ENCODE measurements around the gene SLC39A9. TPM values are rescaled to one million over a fixed set of nuclear protein-coding genes. Genes with fewer than 3 reads are reported as not detected.
"Not testable (repeated sequence)": the region's sequence is repeated elsewhere in the genome, so short reads cannot be mapped to it uniquely, and the experiment has no call there.

Gene SLC39A9
- total RNA-seq, 2 experiments from 2014 or later = 39.8 to 40.5 TPM

GRCh38 chr14:69408331-69408960 is 10.0 kb downstream of the SLC39A9 start:
- Mint-ChIP-seq H3K4me3 (no peak overlapping the region), H3K27me3 (no peaks in the 10 kb centered on the region), H3K27ac (no peak overlapping the region), H3K36me3 (peaks cover 10% of the 10 kb centered on the region), H3K9me3 (no peaks in the 10 kb centered on the region), H3K4me1 (peaks cover 5% of the 10 kb centered on the region)
- ATAC-seq (ENCODE audit: low read depth) (no peak), DNase-seq (no peak)
- POLR2A ChIA-PET = no interaction called here

- POLR2A ChIA-PET = interaction anchor here (1.2 kb wide), 1 partner anchor 10 kb away, joined by 4 read pairs; no protein-coding TSS in a partner anchor
- H3K27me3 Mint-ChIP-seq = no peaks in the 10 kb centered on the region
- no peak for DNase-seq
- ATAC-seq (ENCODE audit: low read depth) = no peak
- H3K9me3 Mint-ChIP-seq = peaks cover 11% of the 10 kb centered on the region
- H3K27ac Mint-ChIP-seq = no peak overlapping the region
- H3K4me3 Mint-ChIP-seq = no peak overlapping the region
- peaks cover 2% of the 10 kb centered on the region for H3K4me1 Mint-ChIP-seq
- H3K36me3 Mint-ChIP-seq = peaks cover 17% of the 10 kb centered on the region
Observed at GRCh38 chr14:69413483-69413882, 15.0 kb downstream of the SLC39A9 start.

DNA sequence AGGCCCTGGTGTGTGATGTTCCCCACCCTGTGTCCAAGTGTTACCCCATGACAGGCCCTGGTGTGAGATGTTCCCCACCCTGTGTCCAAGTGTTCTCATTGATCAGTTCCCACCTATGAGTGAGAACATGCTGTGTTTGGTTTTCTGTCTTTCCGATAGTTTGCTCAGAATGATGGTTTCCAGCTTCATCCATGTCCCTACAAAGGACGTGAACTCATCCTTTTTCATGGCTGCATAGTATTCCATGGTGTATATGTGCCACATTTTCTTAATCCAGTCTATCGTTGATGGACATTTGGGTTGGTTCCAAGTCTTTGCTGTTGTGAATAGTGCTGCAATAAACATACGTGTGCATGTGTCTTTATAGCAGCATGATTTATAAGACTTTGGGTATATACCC is 17.6 kb downstream of the SLC39A9 start:
- H3K27ac Mint-ChIP-seq; ATAC-seq (ENCODE audit: low read depth); H3K4me3 Mint-ChIP-seq; POLR2A ChIA-PET; DNase-seq; H3K27me3 Mint-ChIP-seq: not testable (repeated sequence)
- Mint-ChIP-seq H3K9me3 (peaks cover 11% of the 10 kb centered on the region), H3K36me3 (peaks cover 27% of the 10 kb centered on the region), H3K4me1 (peaks cover 18% of the 10 kb centered on the region)

DNA sequence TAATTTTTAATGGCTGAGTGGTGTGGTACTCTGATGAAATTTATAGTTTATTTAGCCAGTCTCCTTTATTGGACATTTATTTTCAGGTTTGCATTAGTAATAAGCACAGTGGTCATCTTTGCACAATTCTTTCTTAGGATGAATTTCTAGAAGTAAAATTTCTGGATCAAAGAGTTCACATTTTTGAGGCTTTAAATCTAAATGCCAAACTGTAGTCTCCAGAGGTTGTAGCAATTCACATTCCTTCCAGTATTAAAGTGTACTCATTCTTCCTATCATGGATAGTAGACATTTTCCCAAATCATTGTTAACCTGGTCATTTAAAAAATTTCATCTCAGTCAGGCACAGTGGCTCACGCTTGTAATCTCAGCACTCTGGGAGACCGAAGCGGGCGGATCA is 24.8 kb downstream of the SLC39A9 start:
- Mint-ChIP-seq H3K4me1 (peaks cover 22% of the 10 kb centered on the region), H3K4me3 (no peak overlapping the region), H3K9me3 (no peaks in the 10 kb centered on the region), H3K36me3 (peaks cover 35% of the 10 kb centered on the region), H3K27me3 (no peaks in the 10 kb centered on the region), H3K27ac (no peak overlapping the region)
- ATAC-seq (ENCODE audit: low read depth) (no peak), DNase-seq (no peak)
- POLR2A ChIA-PET = no interaction called here

DNA sequence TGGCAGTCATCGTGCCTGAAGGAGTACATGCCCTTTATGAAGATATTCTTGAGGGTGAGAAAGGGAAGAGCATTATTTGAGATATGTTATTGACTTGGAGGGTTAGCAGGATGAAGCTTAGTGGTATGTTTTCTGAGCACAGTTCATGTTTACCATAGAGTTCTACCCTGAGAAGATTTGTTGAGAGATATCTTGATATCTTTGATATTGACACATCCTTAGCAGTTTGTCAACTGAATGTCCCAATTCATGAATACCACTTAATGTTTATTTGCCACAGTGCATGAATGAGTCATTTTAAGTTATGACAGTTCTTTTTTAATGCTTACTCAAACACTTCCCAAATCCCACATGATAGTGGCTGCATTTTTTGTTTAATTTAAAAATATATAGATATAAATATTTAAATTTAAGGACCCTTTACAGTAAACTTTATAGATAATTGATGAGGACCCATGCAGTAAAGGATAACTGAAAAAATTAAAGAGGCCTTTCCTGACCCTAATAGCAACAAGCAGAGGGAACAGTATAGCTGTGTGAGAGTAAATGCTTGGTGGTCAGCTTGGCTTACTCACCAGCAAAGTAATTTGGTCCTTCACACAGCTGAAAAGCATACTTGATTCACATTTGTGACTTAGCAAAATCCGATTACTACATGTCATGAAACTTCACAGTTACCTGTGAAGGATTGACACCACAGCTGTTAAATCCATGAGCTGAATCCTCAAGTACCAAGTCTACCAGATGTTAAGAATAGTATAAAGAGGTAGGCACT is 25.8 kb downstream of the SLC39A9 start:
- H3K36me3 Mint-ChIP-seq = peaks cover 31% of the 10 kb centered on the region
- H3K27ac Mint-ChIP-seq = no peak overlapping the region
- no peak overlapping the region for H3K4me3 Mint-ChIP-seq
- POLR2A ChIA-PET = no interaction called here
- no peaks in the 10 kb centered on the region for H3K27me3 Mint-ChIP-seq
- no peak for ATAC-seq (ENCODE audit: low read depth)
- H3K4me1 Mint-ChIP-seq = peaks cover 18% of the 10 kb centered on the region
- no peaks in the 10 kb centered on the region for H3K9me3 Mint-ChIP-seq
- DNase-seq = no peak

- Mint-ChIP-seq H3K4me3 (no peak overlapping the region), H3K9me3 (no peaks in the 10 kb centered on the region), H3K4me1 (peaks cover 4% of the 10 kb centered on the region), H3K36me3 (peaks cover 35% of the 10 kb centered on the region), H3K27me3 (no peaks in the 10 kb centered on the region), H3K27ac (no peak overlapping the region)
- no peak for ATAC-seq (ENCODE audit: low read depth)
- DNase-seq = no peak
- POLR2A ChIA-PET = interaction anchor here (0.7 kb wide), 1 partner anchor 30 kb away, joined by 4 read pairs; the partner anchor contains the start of genes ERH and SLC39A9
Observed at GRCh38 chr14:69427596-69427995, 29.1 kb downstream of the SLC39A9 start.

- no peak overlapping the region for H3K4me3 Mint-ChIP-seq
- peaks cover 35% of the 10 kb centered on the region for H3K36me3 Mint-ChIP-seq
- ATAC-seq (ENCODE audit: low read depth) = no peak
- POLR2A ChIA-PET = no interaction called here
- DNase-seq = no peak
- peaks cover 4% of the 10 kb centered on the region for H3K4me1 Mint-ChIP-seq
- H3K27me3 Mint-ChIP-seq = no peaks in the 10 kb centered on the region
- H3K9me3 Mint-ChIP-seq = no peaks in the 10 kb centered on the region
- H3K27ac Mint-ChIP-seq = no peak overlapping the region
Observed at GRCh38 chr14:69428289-69428998, 30.0 kb downstream of the SLC39A9 start.

GRCh38 chr14:69429643-69430042 is 31.2 kb downstream of the SLC39A9 start:
- no peaks in the 10 kb centered on the region for H3K27me3 Mint-ChIP-seq
- no peak overlapping the region for H3K4me3 Mint-ChIP-seq
- ATAC-seq (ENCODE audit: low read depth) = no peak
- DNase-seq = no peak
- peaks cover 2% of the 10 kb centered on the region for H3K4me1 Mint-ChIP-seq
- no peaks in the 10 kb centered on the region for H3K9me3 Mint-ChIP-seq
- POLR2A ChIA-PET = no interaction called here
- H3K27ac Mint-ChIP-seq = no peak overlapping the region
- peaks cover 30% of the 10 kb centered on the region for H3K36me3 Mint-ChIP-seq

DNA sequence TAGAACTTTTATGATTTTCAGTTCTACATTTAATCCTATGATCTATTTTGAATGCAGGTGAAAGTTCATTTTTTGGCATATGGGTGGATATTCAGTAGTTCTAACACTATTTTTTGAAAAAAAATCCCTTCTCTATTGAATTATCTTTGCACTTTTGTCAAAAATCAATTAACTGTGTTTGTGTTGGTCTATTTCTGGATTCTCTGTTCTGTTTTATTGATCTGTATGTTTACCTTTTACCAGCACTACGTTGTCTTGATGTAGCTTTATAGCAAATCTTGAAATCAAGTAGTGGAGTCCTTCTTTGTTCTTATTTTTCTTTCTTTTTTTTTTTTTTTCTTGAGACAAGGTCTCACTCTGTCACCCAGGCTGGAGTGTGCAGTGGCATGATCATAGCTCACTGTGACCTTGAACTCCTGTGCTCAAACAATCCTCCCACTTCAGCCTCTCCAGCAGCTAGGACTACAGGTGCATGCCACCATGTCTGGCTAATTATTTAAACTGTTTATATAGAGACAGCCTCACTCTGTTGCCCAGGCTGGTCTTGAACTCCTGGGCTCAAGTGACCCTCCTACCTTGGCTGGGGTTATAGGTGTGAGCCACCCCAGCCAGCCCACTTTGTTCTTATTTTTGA is 31.9 kb downstream of the SLC39A9 start:
- Mint-ChIP-seq H3K27me3 (no peaks in the 10 kb centered on the region), H3K9me3 (no peaks in the 10 kb centered on the region), H3K4me1 (peaks cover 3% of the 10 kb centered on the region), H3K4me3 (no peak overlapping the region), H3K27ac (no peak overlapping the region), H3K36me3 (peaks cover 24% of the 10 kb centered on the region)
- DNase-seq = no peak
- no peak for ATAC-seq (ENCODE audit: low read depth)
- POLR2A ChIA-PET = no interaction called here

GRCh38 chr14:69432364-69432763 is 33.9 kb downstream of the SLC39A9 start:
- Mint-ChIP-seq H3K36me3 (peaks cover 21% of the 10 kb centered on the region), H3K4me1 (peaks cover 3% of the 10 kb centered on the region), H3K27ac (no peak overlapping the region), H3K4me3 (no peak overlapping the region), H3K9me3 (no peaks in the 10 kb centered on the region), H3K27me3 (no peaks in the 10 kb centered on the region)
- ATAC-seq (ENCODE audit: low read depth) (no peak), DNase-seq (no peak)
- POLR2A ChIA-PET = no interaction called here

DNA sequence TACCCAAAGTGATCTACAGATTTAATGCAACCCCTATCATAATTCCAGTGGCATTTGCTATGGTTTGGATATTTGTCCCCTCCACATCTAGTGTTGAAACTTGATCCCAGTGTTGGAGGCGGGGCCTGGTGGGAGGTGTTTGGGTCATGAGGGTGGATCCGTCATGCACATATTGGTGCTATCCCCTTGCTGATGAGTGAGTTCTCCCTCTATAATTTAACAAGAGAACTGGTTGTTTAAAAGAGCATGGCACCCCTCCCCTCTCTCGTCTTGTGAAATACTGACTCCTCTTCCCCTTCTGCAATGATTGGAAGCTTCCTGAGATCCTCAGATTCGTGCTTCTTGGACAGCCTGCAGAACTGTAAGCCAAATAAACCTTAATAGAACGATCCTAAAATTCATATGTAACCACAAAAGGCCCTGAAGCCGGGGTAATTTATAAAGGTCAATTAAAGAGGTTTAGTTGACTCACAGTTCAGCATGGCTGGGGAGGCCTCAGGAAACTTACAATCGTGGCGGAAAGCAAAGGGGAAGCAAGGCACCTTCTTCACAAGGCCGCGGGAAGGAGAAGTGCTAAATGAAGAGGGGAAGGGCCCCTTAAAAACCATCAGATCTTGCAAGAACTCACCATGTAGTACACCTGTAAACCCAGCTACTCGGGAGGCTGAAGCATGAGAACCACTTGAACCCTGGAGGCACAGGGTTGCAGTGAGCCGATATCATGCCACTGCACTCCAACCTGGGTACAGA is 41.2 kb downstream of the SLC39A9 start:
- ATAC-seq (ENCODE audit: low read depth) = no peak
- POLR2A ChIA-PET = no interaction called here

DNA sequence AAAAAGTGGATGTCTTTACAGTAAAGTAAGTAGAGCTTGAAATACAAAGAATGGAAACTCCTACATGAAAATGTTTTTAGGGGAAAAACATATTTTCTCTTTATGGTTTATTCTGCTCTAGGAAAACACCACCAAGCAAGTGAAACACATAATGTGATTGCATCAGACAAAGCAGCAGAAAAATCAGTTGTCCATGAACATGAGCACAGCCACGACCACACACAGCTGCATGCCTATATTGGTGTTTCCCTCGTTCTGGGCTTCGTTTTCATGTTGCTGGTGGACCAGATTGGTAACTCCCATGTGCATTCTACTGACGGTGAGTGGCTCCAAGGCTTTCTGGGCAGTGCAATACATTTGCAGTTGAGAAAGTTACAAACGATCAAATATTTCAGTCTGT is 43.5 kb downstream of the SLC39A9 start:
- POLR2A ChIA-PET = no interaction called here
- Mint-ChIP-seq H3K9me3 (no peaks in the 10 kb centered on the region), H3K4me3 (no peak overlapping the region), H3K27ac (no peak overlapping the region), H3K27me3 (no peaks in the 10 kb centered on the region), H3K36me3 (peaks cover 31% of the 10 kb centered on the region), H3K4me1 (peaks cover 4% of the 10 kb centered on the region)
- no peak for DNase-seq
- ATAC-seq (ENCODE audit: low read depth) = no peak

More for the DNA sequence above, 41.2 kb downstream of the SLC39A9 start:
- H3K4me3 Mint-ChIP-seq = no peak overlapping the region
- H3K27ac Mint-ChIP-seq = no peak overlapping the region
- no peaks in the 10 kb centered on the region for H3K27me3 Mint-ChIP-seq
- H3K9me3 Mint-ChIP-seq = no peaks in the 10 kb centered on the region
- H3K36me3 Mint-ChIP-seq = peaks cover 17% of the 10 kb centered on the region
- DNase-seq = no peak
- peaks cover 3% of the 10 kb centered on the region for H3K4me1 Mint-ChIP-seq

DNA sequence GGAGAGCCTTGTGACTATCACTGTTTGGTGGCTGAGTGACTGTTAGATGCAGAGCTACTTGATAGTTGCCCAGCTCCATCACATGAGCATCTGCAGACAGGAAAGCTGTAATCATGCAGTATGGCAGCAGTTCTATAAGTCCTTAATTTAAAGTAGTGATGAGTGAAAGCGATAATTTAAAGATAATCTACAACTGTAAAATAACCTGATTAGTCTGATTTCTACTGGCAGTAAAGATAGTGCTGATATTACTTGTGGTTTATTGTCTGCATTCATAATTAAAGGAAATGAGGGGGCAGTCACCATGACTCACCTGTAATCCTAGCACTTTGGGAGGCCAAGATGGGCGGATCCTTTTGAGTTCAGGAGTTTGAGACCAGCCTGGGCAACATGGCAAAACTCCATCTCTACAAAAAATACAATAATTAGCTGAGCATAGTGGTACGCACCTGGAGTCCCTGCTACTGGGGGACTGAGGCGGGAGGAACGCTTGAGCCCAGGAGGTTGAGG is 44.9 kb downstream of the SLC39A9 start:
- Mint-ChIP-seq H3K4me1 (peaks cover 4% of the 10 kb centered on the region), H3K9me3 (no peaks in the 10 kb centered on the region), H3K4me3 (no peak overlapping the region), H3K27me3 (no peaks in the 10 kb centered on the region), H3K27ac (no peak overlapping the region), H3K36me3 (peaks cover 34% of the 10 kb centered on the region)
- DNase-seq = no peak
- ATAC-seq (ENCODE audit: low read depth) = no peak
- POLR2A ChIA-PET = no interaction called here
